SK-N-SH treated with all-trans-retinoic acid at 6 μM for 48 hours (cell line): ENCODE data around the gene SLC44A5.
A peak's percentile ranks its signal among the peaks of the same experiment; 100 is the strongest.

Experiments
- ATAC-seq: fragments of 200-7000 bp; cut with Tn5 transposase; 3 replicates; pipeline ENCODE4 v1.9.1; 2020; ENCODE audit warnings: mild to moderate bottlenecking, moderate library complexity
- ARNTL ChIP-seq: fragments of 450-650 bp; formaldehyde crosslinking; IDR thresholded peaks from 2 replicates; pipeline ENCODE4 v1.5.0; 2020; ENCODE audit warnings: low read depth, mild to moderate bottlenecking, moderate library complexity, borderline replicate concordance
- BACH2 ChIP-seq: fragments of 250-450 bp; sonication (Bioruptor Pico); IDR thresholded peaks from 2 replicates; pipeline ENCODE4 v1.9.0; 2021; ENCODE audit warnings: mild to moderate bottlenecking, borderline replicate concordance
- CSRNP3 ChIP-seq: fragments of 250-450 bp; sonication (Bioruptor Pico); IDR thresholded peaks from 2 replicates; pipeline ENCODE4 v1.5.1; 2021; ENCODE audit warnings: mild to moderate bottlenecking, moderate library complexity
- ESRRG ChIP-seq: fragments of 250-450 bp; sonication (Bioruptor Pico); IDR thresholded peaks from 2 replicates; pipeline ENCODE4 v1.6.1; 2021; ENCODE audit warnings: mild to moderate bottlenecking
- ISL1 ChIP-seq: fragments of 250-450 bp; sonication (Bioruptor Pico); IDR thresholded peaks from 2 replicates; pipeline ENCODE4 v2.1.2; 2022; ENCODE audit warnings: mild to moderate bottlenecking, moderate library complexity
- OSR1 ChIP-seq: fragments of 250-450 bp; sonication (Bioruptor Pico); IDR thresholded peaks from 2 replicates; pipeline ENCODE4 v1.8.0; 2022; ENCODE audit warnings: moderate library complexity, mild to moderate bottlenecking, inconsistent platforms
- PATZ1 ChIP-seq: fragments of 250-450 bp; sonication (Bioruptor Pico); IDR thresholded peaks from 2 replicates; pipeline ENCODE4 v1.8.0; 2020; ENCODE audit warnings: mild to moderate bottlenecking, moderate library complexity, borderline replicate concordance
- PPARA ChIP-seq: fragments of 250-450 bp; sonication (Bioruptor Pico); IDR thresholded peaks from 2 replicates; pipeline ENCODE4 v1.5.0; 2020; ENCODE audit warnings: mild to moderate bottlenecking, borderline replicate concordance
- RARB ChIP-seq: fragments of 250-450 bp; sonication (Bioruptor Pico); IDR thresholded peaks from 2 replicates; pipeline ENCODE4 v1.8.0; 2021; ENCODE audit warnings: mild to moderate bottlenecking, moderate library complexity
- SNAI2 ChIP-seq: fragments of 250-450 bp; sonication (Bioruptor Pico); IDR thresholded peaks from 2 replicates; pipeline ENCODE4 v1.5.0; 2020; ENCODE audit warnings: mild to moderate bottlenecking, moderate library complexity
- TCF4 ChIP-seq: fragments of 250-450 bp; sonication (Bioruptor Pico); IDR thresholded peaks from 2 replicates; pipeline ENCODE4 v1.8.0; 2021; ENCODE audit warnings: mild to moderate bottlenecking, moderate library complexity, borderline replicate concordance
- TOX ChIP-seq: fragments of 250-450 bp; sonication (Bioruptor Pico); IDR thresholded peaks from 2 replicates; pipeline ENCODE4 v1.8.0; 2021; ENCODE audit warnings: mild to moderate bottlenecking, moderate library complexity, borderline replicate concordance
- TSHZ2 ChIP-seq: fragments of 250-450 bp; sonication (Bioruptor Pico); IDR thresholded peaks from 2 replicates; pipeline ENCODE4 v1.5.0; 2020; ENCODE audit warnings: mild to moderate bottlenecking, moderate library complexity
- ZC3H10 ChIP-seq: fragments of 250-450 bp; sonication (Bioruptor Pico); IDR thresholded peaks from 2 replicates; pipeline ENCODE4 v1.5.1; 2021; ENCODE audit warnings: mild to moderate bottlenecking, moderate library complexity
- ZFP3 ChIP-seq: fragments of 250-450 bp; sonication (Bioruptor Pico); IDR thresholded peaks from 2 replicates; pipeline ENCODE4 v1.5.0; 2020; ENCODE audit warnings: mild to moderate bottlenecking, moderate library complexity
- ZFP30 ChIP-seq: fragments of 450-650 bp; formaldehyde crosslinking; IDR thresholded peaks from 2 replicates; pipeline ENCODE4 v1.5.0; 2022; ENCODE audit warnings: mild to moderate bottlenecking, moderate library complexity
- ZNF565 ChIP-seq: fragments of 450-650 bp; formaldehyde crosslinking; conservative IDR thresholded peaks from 2 replicates; pipeline ENCODE4 v1.5.0; 2020; ENCODE audit warnings: low read depth, mild to moderate bottlenecking, moderate library complexity
- ZNF70 ChIP-seq: fragments of 450-650 bp; formaldehyde crosslinking; IDR thresholded peaks from 2 replicates; pipeline ENCODE4 v1.5.0; 2020; ENCODE audit warnings: mild to moderate bottlenecking, moderate library complexity
- TF ChIP-seq, protein P1 (sequence below): fragments of 250-450 bp; sonication (Bioruptor Pico); IDR thresholded peaks from 2 replicates; pipeline ENCODE4 v1.5.1; 2020; ENCODE audit warnings: low read depth, mild to moderate bottlenecking, moderate library complexity

Gene SLC44A5

DNA sequence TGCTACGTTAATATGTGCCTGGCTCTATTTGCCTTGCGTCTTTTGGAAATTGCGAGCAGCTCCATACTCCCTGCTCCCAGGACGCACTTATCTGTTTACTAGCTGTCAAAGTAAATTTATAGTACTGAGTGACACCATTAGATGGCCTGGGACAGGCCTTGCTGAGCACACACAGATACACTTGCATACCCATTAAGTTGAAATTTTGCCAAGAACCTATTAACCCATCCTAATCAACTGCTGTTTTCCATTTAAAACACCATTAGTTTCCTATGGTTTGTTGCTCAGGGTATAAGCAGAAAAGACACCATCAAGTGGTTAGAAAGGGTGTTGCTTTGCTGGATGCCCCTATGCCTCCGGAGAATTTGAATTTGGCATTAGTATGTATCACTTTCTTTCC lies 187.3 kb downstream of the SLC44A5 start:
- 0 out of 2 replicates have a peak, but pooled peaks have one; percentile 51 for TF ChIP-seq TCF4 (CRISPR knock-in tag)
- TF ChIP-seq TSHZ2 (CRISPR knock-in tag) = peak; percentile 75; the same call in 1 of the 2 replicates
- no peak; the same call in 1 of the 2 replicates for TF ChIP-seq CSRNP3 (CRISPR knock-in tag)
- no peak for TF ChIP-seq SNAI2 (CRISPR knock-in tag)
- TF ChIP-seq ISL1 (CRISPR knock-in tag) = peak; percentile 82
- TF ChIP-seq PATZ1 = no peak
- ATAC-seq = peak; percentile 79

GRCh38 chr1:75423136-75423535 lies 187.8 kb downstream of the SLC44A5 start:
- ATAC-seq = no peak; the same call in 2 of the 3 replicates
- TF ChIP-seq OSR1 (no peak), ZNF70 (peak; percentile 22; the same call in 1 of the 2 replicates), SNAI2 (CRISPR knock-in tag) (no peak)
- TF ChIP-seq, all 23 proteins: peak for 1

DNA sequence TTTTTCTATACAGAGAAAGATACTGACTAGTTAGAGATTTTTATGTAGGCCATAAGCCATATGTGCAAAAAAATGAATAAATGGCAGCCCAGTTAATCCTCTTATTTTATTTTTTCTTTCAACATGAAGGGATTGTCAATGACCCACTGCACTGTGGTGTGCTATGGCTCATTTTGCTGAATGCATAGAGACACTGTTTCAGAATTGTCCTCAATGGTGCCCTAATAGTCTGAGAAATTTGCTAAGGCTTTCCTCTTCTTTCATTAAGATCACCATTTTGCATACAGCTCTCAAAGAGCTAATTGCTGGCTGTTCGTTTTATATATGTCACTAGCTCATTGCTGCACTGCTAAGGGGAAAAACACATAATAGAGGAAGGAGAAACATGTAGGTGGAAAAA lies 189.5 kb downstream of the SLC44A5 start:
- TF ChIP-seq ARNTL (CRISPR knock-in tag) (no peak), ZFP3 (no peak), ZFP30 (CRISPR knock-in tag) (no peak), RARB (no peak), ZC3H10 (CRISPR knock-in tag) (no peak), SNAI2 (CRISPR knock-in tag) (no peak), ZNF70 (no peak), CSRNP3 (CRISPR knock-in tag) (no peak), TOX (CRISPR knock-in tag) (no peak), PPARA (CRISPR knock-in tag) (no peak), BACH2 (CRISPR knock-in tag) (no peak), ESRRG (CRISPR knock-in tag) (no peak), ZNF565 (CRISPR knock-in tag) (no peak)
- no peak for ATAC-seq

DNA sequence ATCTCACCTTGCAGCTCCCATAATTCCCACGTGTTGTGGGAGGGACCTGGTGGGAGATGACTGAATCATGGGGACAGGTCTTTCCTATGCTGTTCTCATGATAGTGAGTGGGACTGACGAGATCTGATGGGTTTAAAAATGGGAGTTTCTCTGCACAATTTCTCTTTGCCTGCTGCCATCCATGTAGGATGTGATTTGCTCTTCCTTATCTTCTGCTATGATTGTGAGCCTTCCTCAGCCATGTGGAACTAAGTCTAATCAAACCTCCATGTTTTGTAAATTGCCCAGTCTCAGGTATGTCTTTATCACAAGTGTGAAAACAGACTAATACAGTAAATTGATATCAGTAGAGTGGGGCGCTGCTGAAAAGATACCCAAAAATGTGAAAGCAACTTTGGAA lies 195.7 kb downstream of the SLC44A5 start:
- no peak for ATAC-seq

More for the DNA sequence above, 195.7 kb downstream of the SLC44A5 start:
- no peak for TF ChIP-seq ESRRG (CRISPR knock-in tag)
- TF ChIP-seq, protein P1, sequence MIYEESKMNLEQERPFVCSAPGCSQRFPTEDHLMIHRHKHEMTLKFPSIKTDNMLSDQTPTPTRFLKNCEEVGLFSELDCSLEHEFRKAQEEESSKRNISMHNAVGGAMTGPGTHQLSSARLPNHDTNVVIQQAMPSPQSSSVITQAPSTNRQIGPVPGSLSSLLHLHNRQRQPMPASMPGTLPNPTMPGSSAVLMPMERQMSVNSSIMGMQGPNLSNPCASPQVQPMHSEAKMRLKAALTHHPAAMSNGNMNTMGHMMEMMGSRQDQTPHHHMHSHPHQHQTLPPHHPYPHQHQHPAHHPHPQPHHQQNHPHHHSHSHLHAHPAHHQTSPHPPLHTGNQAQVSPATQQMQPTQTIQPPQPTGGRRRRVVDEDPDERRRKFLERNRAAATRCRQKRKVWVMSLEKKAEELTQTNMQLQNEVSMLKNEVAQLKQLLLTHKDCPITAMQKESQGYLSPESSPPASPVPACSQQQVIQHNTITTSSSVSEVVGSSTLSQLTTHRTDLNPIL (CRISPR knock-in tag) = no peak
- no peak for TF ChIP-seq ZFP30 (CRISPR knock-in tag)
- TF ChIP-seq TCF4 (CRISPR knock-in tag) = no peak
